BJ (cell line): ENCODE results near the gene SIVA1. TPM values are rescaled to one million over a fixed set of nuclear protein-coding genes. Genes with fewer than 3 reads are reported as not detected.

Experiments used
- CTCF ChIA-PET: fragments of 350-600 bp; formaldehyde crosslinking; extraction: SDS; loops from one replicate; lab custom pipeline; 2021; ENCODE audit warnings: antibody characterized with exemption, inconsistent platforms; lab: Yijun Ruan, JAX
- POLR2A ChIA-PET: fragments of 300-600 bp; sonication (Branson Sonifier 250); formaldehyde crosslinking; extraction: SDS; loops from one replicate; lab custom pipeline; 2021; ENCODE audit warnings: antibody characterized with exemption; lab: Charles Lee
- DNase-seq: peaks from one replicate; pipeline ENCODE4 v3.0.0-alpha.2; 2011; ENCODE audit warnings: low read depth
- H3K27me3 ChIP-seq: 2 replicates; pipeline ENCODE4 v1.6.0; 2011; ENCODE audit warnings: low read length; ENCODE audit not compliant: control insufficient read depth, insufficient read depth
- H3K36me3 ChIP-seq: 2 replicates; pipeline ENCODE4 v1.5.1; 2011; ENCODE audit warnings: low read length; ENCODE audit not compliant: control insufficient read depth, insufficient read depth
- H3K4me3 ChIP-seq: 2 replicates; pipeline ENCODE4 v1.5.1; 2011; ENCODE audit warnings: low read depth, mild to moderate bottlenecking, control low read depth, low read length
- polyA plus RNA-seq: library from polyadenylated mRNA; depleted of rRNA; stranded (reverse); fragments of >200 nt; gene quantifications from 2 replicates; pipeline ENCODE4 v1.2.3, GENCODE V29; 2011
- TF ChIP-seq, protein P1 (sequence below): IDR thresholded peaks from 2 replicates; pipeline ENCODE4 v1.5.1; 2011; ENCODE audit warnings: low read depth, mild to moderate bottlenecking, control low read depth, inconsistent platforms, low read length, moderate library complexity; ENCODE audit not compliant: insufficient read depth

Gene SIVA1
- polyA plus RNA-seq, 1 experiment = 116 TPM

DNA sequence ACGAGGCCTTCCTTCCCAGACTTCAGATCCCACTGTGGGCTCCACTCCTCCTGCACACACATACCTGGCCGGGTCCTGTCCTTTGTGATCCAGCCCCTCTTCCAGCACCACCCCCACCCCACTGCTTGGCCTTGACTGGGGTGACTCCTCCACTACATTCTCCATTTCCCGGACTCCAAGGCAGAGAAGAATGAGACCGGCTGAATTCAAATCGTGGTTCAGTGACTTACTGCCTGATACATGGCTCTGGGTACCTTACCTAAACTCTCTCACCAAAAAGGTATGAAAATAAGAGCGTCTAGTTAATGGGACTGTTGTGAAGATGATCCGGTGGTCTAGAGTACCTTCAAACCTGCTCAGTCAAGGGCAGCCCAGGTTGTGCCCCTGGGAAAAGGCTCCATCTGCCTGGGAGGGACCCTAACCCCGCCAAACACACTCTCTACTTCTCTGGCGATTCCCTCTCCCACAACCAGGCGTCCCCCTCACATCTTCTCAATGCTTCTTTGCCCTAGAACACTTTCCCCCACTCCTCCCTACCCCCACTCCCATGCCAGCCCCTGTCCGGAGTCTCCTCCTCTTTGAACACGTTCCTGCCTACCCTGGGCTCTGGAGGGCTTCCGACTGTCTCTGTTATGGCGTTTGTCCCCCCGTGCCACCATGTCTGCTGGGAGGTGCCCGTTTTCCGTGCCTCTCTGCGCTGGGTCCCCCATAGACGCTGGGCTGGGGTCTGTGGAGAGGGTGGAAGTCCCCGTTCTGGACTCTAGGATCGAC lies 46.5 kb downstream of the SIVA1 start:
- POLR2A ChIA-PET = no interaction called here
- H3K4me3 ChIP-seq = peak overlapping the region; percentile 66
- TF ChIP-seq, protein P1, sequence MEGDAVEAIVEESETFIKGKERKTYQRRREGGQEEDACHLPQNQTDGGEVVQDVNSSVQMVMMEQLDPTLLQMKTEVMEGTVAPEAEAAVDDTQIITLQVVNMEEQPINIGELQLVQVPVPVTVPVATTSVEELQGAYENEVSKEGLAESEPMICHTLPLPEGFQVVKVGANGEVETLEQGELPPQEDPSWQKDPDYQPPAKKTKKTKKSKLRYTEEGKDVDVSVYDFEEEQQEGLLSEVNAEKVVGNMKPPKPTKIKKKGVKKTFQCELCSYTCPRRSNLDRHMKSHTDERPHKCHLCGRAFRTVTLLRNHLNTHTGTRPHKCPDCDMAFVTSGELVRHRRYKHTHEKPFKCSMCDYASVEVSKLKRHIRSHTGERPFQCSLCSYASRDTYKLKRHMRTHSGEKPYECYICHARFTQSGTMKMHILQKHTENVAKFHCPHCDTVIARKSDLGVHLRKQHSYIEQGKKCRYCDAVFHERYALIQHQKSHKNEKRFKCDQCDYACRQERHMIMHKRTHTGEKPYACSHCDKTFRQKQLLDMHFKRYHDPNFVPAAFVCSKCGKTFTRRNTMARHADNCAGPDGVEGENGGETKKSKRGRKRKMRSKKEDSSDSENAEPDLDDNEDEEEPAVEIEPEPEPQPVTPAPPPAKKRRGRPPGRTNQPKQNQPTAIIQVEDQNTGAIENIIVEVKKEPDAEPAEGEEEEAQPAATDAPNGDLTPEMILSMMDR = peak; percentile 19; the same call in 1 of the 2 replicates

DNA sequence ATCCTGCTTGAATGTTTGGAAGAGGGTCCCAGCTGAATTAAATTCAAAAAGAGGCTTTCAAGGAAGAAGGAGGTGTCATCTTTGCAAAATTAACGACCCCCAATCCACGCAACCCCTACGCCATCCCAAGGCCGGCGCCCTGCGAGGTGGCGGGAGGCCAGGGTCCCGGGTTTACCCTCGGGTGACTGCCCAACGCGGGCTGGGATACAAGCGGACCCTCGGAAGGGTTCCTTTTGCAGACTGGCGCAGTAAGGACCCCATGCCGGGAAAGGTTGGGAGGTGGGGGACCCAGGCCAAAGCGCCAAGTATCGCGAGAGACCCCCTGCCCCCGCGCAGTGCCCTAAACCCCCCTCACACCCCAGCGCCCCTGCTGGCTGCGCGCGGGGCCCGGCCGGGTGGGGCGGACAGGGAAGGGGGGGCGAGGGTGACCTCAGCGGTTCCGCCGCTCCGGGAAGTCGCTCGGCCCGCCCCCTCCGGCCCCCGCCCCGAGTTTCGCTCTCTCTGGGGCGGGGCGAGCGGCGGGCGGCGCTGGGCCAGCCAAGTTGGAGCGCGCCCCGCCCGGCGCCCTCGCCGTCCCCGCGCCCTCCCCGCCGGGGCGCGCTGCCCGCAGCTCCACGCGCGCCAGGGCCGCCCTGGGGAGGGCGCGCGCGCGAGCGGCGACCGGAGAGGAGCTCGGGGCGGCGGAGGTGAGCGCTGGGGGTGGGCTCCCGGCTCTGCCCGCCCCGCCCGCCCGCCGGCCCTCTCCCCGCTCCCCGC lies 47.2 kb downstream of the SIVA1 start:
- CTCF ChIA-PET = interaction anchor here (1.0 to 1.3 kb wide), 3 partner anchors 9 to 30 kb away, joined by 3 to 5 read pairs (median 4); no protein-coding TSS in a partner anchor
- no peaks in the 10 kb centered on the region for H3K27me3 ChIP-seq
- peak overlapping the region; percentile 66 for H3K4me3 ChIP-seq
- POLR2A ChIA-PET = no interaction called here
- peaks cover 1% of the 10 kb centered on the region; the same call in 1 of the 2 replicates for H3K36me3 ChIP-seq
- TF ChIP-seq, protein P1 = peak; percentile 54
- DNase-seq = no peak

More for the DNA sequence above, 46.5 kb downstream of the SIVA1 start:
- no peak for DNase-seq
- Histone ChIP-seq H3K27me3 (no peaks in the 10 kb centered on the region), H3K36me3 (peaks cover 1% of the 10 kb centered on the region; the same call in 1 of the 2 replicates)
- CTCF ChIA-PET = interaction anchor here (1.0 to 1.2 kb wide), 2 partner anchors 18 to 31 kb away, joined by 3 read pairs; no protein-coding TSS in a partner anchor

DNA sequence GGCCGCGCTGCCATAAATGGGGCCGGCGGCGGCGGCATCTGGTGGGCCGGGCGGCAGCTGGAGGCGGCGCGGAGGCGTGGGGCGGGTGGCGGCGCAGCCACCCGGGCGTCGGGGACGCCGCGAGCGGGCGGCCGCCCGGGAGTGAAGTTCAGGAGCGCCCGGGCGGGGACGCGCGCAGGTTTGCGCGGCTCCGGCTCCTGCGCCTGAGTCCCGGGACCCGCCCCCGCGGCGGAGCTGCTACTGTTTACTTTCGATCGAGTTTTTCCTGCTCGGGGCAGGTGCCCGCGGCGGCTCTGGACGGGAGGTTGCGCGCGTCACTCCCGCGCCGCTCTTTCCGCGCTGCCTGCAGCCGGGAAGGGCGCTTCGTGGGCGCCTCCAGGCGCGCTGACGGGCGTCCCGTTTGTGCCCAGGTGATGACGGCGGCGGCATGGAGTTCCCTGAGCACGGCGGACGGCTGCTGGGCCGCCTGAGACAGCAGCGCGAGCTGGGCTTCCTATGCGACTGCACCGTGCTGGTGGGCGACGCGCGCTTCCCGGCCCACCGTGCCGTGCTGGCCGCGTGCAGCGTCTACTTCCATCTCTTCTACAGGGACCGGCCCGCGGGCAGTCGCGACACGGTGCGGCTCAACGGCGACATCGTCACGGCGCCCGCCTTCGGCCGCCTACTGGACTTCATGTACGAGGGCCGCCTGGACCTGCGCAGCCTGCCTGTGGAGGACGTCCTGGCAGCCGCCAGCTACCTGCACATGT lies 48.0 kb downstream of the SIVA1 start, which contains the start of gene ZBTB42:
ZBTB42 (plus strand) TSS at position 331 of the 749 bp plus-strand sequence; CDS start at position 428, 97 bp downstream.
- CTCF ChIA-PET = interaction anchor here (1.0 to 1.3 kb wide), 4 partner anchors 10 to 32 kb away, joined by 3 to 5 read pairs (median 4); no protein-coding TSS in a partner anchor
- POLR2A ChIA-PET = no interaction called here

DNA sequence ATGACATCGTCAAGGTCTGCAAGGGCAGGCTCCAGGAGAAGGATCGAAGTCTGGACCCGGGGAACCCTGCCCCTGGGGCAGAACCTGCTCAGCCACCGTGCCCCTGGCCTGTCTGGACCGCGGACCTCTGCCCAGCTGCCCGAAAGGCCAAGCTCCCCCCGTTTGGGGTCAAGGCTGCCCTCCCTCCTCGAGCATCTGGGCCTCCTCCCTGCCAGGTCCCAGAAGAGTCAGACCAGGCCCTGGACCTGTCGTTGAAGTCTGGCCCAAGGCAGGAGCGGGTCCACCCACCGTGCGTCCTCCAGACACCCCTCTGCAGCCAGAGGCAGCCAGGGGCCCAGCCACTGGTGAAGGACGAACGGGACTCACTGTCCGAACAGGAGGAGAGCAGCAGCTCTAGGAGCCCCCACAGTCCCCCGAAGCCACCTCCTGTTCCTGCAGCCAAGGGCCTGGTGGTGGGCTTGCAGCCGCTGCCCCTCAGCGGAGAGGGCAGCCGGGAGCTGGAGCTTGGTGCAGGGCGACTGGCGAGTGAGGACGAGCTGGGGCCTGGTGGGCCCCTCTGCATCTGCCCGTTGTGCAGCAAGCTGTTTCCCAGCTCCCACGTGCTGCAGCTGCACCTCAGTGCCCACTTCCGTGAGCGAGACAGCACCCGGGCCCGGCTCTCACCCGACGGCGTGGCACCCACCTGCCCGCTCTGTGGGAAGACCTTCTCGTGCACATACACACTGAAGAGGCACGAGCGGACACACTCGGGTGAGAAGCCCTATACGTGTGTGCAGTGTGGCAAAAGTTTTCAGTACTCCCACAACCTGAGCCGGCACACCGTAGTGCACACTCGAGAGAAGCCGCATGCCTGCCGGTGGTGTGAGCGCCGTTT lies 48.8 kb downstream of the SIVA1 start:
- Histone ChIP-seq H3K4me3 (peak overlapping the region; percentile 66), H3K27me3 (no peaks in the 10 kb centered on the region), H3K36me3 (peaks cover 1% of the 10 kb centered on the region; the same call in 1 of the 2 replicates)
- CTCF ChIA-PET = interaction anchor here (1.2 to 1.3 kb wide), 2 partner anchors 10 to 33 kb away, joined by 3 read pairs; no protein-coding TSS in a partner anchor
- TF ChIP-seq, protein P1 = no peak
- no peak for DNase-seq
- POLR2A ChIA-PET = no interaction called here

More for the DNA sequence above, 48.0 kb downstream of the SIVA1 start, which contains the start of gene ZBTB42:
- Histone ChIP-seq H3K4me3 (peak within 1 kb of the TSS; percentile 66), H3K36me3 (peaks cover 1% of the 10 kb centered on the region; the same call in 1 of the 2 replicates), H3K27me3 (no peaks in the 10 kb centered on the region)
- no peak for DNase-seq
- TF ChIP-seq, protein P1 = no peak
